HuH-7.5 (cell line): ENCODE results near the gene GPX4.
A peak's percentile ranks its signal among the peaks of the same experiment; 100 is the strongest.
"Not testable (repeated sequence)": the region's sequence is repeated elsewhere in the genome, so short reads cannot be mapped to it uniquely, and the experiment has no call there.

Experiments
- DNase-seq: peaks from one replicate; pipeline ENCODE4 v3.0.0; 2011; ENCODE audit warnings: low spot score

Gene GPX4

GRCh38 chr19:1113986-1114483 lies 10.2 kb downstream of the GPX4 start:
- DNase-seq, result no peak

- DNase-seq, result not testable (repeated sequence)
Observed at GRCh38 chr19:1114728-1115127, 10.9 kb downstream of the GPX4 start.

GRCh38 chr19:1115646-1116420 lies 12.0 kb downstream of the GPX4 start:
- DNase-seq, result no peak

GRCh38 chr19:1116726-1117581 lies 13.2 kb downstream of the GPX4 start:
- no peak for DNase-seq

- no peak for DNase-seq
Observed at GRCh38 chr19:1117654-1118053, 13.9 kb downstream of the GPX4 start.

- DNase-seq, result no peak
Observed at GRCh38 chr19:1118999-1119398, 15.2 kb downstream of the GPX4 start.

- DNase-seq, result no peak
Observed at GRCh38 chr19:1119475-1120217, 15.9 kb downstream of the GPX4 start.

- no peak for DNase-seq
Observed at GRCh38 chr19:1121395-1121794, 17.6 kb downstream of the GPX4 start.

- no peak for DNase-seq
Observed at GRCh38 chr19:1122021-1122971, 18.5 kb downstream of the GPX4 start.

GRCh38 chr19:1122972-1123363 lies 19.2 kb downstream of the GPX4 start:
- peak; percentile 81 for DNase-seq

GRCh38 chr19:1123381-1123780 lies 19.6 kb downstream of the GPX4 start:
- DNase-seq, result no peak

GRCh38 chr19:1123885-1124677 lies 20.3 kb downstream of the GPX4 start:
- DNase-seq, result no peak

- no peak for DNase-seq
Observed at GRCh38 chr19:1125601-1126467, 22.0 kb downstream of the GPX4 start.

GRCh38 chr19:1126984-1127760 lies 23.4 kb downstream of the GPX4 start:
- no peak for DNase-seq

- DNase-seq, result no peak
Observed at GRCh38 chr19:1128106-1128505, 24.3 kb downstream of the GPX4 start.

GRCh38 chr19:1129084-1129483 lies 25.3 kb downstream of the GPX4 start:
- not testable (repeated sequence) for DNase-seq

GRCh38 chr19:1129535-1129934 lies 25.7 kb downstream of the GPX4 start:
- no peak for DNase-seq
